ENCODE results near the gene PEX12.
"Not testable (repeated sequence)": the region's sequence is repeated elsewhere in the genome, so short reads cannot be mapped to it uniquely, and the experiment has no call there.

The PEX12 gene

DNA sequence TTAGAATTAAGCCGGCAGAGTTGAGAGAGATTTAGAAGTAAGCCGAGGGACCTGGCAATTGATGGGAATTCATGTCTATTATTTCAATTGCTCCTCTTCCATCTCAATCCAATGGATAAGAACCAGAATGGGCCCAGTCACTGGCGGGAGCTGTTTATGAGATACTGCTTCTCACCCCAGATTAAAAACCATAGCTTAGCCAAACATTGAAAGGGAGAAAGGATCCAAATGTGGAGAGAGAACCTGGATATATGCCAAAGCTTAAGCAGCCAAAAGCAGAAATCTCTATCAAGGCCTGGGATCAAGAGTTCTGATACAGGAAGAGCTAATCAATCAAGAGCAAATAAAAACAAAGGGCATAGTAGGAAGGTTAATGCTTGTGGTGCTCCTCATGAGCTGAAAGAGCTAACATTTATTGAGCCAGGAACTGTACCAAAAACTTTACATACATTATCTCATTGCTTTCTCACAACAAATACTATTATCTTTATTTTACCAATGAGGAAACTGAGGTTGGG is 43.7 kb downstream of the PEX12 start:
- no peak for DNase-seq

DNA sequence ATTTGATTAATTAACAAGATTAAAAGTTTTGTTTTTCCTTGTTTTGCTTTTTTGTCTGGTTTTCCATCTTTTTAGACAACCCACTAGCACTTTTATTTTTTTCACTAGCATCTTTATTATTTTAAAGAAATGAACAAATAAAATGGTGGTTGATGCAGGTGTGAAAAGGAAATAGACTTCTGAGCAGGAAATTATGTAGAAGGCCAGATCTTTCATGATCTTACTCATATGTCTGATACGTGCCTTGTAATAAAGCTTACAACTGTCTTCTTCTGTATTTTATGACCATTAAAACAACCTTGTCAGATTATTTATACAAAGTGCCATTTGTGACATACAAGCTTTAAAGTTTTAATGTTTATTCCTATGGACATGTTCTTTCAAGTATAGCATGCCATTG is 47.2 kb downstream of the PEX12 start:
- DNase-seq = no peak

DNA sequence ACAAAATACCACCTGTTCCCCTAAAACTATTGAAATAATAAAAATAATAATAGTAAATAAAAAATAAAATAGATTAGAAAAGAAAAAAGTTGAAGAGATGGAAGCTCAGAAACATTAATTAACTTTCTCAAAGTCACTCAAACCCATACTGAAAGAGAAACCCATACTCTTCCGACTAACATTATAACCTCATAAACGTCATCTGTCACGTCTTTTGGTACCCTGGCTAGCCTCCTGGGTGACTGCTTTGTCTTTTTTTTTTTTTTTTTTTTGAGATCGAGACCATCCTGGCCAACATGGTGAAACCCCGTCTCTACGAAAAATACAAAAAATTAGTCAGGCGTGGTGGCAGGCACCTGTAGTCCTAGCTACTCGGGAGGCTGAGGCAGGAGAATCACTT is 48.5 kb downstream of the PEX12 start:
- DNase-seq = no peak

DNA sequence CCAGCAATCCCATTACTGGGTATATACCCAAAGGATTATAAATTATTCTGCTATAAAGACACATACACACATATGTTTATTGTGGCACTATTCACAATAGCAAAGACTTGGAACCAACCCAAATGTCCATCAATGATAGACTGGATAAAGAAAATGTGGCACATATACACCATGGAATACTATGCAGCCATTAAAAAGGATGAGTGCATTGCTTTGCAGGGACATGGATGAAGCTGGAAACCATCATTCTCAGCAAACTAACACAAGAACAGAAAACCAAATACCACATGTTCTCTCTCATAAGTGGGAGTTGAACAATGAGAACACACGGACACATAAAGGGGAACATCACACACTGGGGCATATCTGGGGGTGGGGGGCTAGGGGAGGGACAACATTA is 49.0 kb downstream of the PEX12 start:
- DNase-seq = not testable (repeated sequence)

Measured in 8988T (cell line).